Spleen (tissue), 11 donors: ENCODE results near the gene OAT. TPM values are rescaled to one million over a fixed set of nuclear protein-coding genes. Genes with fewer than 3 reads are reported as not detected.

Experiments
- DNase-seq: peaks from one replicate; pipeline ENCODE4 v3.0.0-alpha.2; 2020
- H3K27ac ChIP-seq, 8 donors: fragments of 200-600 bp; sonication (generic) in 7 of 8; 1 replicate in 4 of 8; 2 replicates in 4 of 8; pipeline versions ENCODE4 v1.5.0 to v1.8.0; 2016 to 2021; ENCODE audit warnings: inconsistent platforms in 4 of 8, mild to moderate bottlenecking in 4 of 8, moderate library complexity in 1 of 8
- H3K27me3 ChIP-seq, 7 donors: fragments of 200-600 bp; sonication (generic) in 6 of 7; replicated peaks in 1 of 7; 1 replicate in 4 of 7; 2 replicates in 3 of 7; pipeline versions ENCODE4 v1.5.0 to v1.8.0; 2016 to 2021; ENCODE audit warnings: inconsistent platforms in 3 of 7, mild to moderate bottlenecking in 1 of 7
- H3K36me3 ChIP-seq, 6 donors: fragments of 200-600 bp; sonication (generic) in 5 of 6; 1 replicate in 4 of 6; 2 replicates in 2 of 6; pipeline versions ENCODE4 v1.5.0 to v1.8.0; 2016 to 2021; ENCODE audit warnings: inconsistent platforms in 2 of 6
- H3K4me1 ChIP-seq, 6 donors: fragments of 200-600 bp; sonication (generic) in 5 of 6; 1 replicate in 3 of 6; 2 replicates in 3 of 6; pipeline versions ENCODE4 v1.5.0 to v1.8.0; 2016 to 2021; ENCODE audit warnings: inconsistent platforms in 3 of 6
- H3K4me3 ChIP-seq, 8 donors: fragments of 200-600 bp; sonication (generic) in 7 of 8; 1 replicate in 4 of 8; 2 replicates in 4 of 8; pipeline versions ENCODE4 v1.5.0 to v1.8.0; 2016 to 2021; ENCODE audit warnings: inconsistent platforms in 4 of 8, mild to moderate bottlenecking in 4 of 8, moderate library complexity in 2 of 8
- H3K9me3 ChIP-seq, 8 donors: fragments of 200-600 bp; sonication (generic) in 7 of 8; 1 replicate in 4 of 8; 2 replicates in 4 of 8; pipeline versions ENCODE4 v1.5.0 to v1.8.0; 2016 to 2021; ENCODE audit warnings: inconsistent platforms in 4 of 8
- POLR2A ChIP-seq, 3 donors: fragments of 450-650 bp; IDR thresholded peaks; one replicate each; pipeline ENCODE4 v1.5.1; 2017; ENCODE audit warnings: antibody characterized with exemption in 3 of 3, mild to moderate bottlenecking in 1 of 3
- POLR2AphosphoS5 ChIP-seq, 3 donors: sonication (generic); formaldehyde crosslinking; IDR thresholded peaks; one replicate each; pipeline ENCODE4 v1.5.1; 2017; ENCODE audit warnings: antibody characterized with exemption in 3 of 3
- WGBS, 5 donors: extraction: QIAGEN DNeasy Blood & Tissue Kit in 3 of 5; methylation state at CpG; one replicate each; pipeline versions ENCODE4 v1.1.5 to v1.1.7; 2013 to 2018; 5-methylcytosine and 5-hydroxymethylcytosine counted together
- intact Hi-C: fragments of 100-400 bp; cut with DNase I; formaldehyde crosslinking; loops from one replicate; pipeline ENCODE4 v1.15.0; 2023; ENCODE audit warnings: low total_unique reads
- polyA plus RNA-seq, 3 donors: library from polyadenylated mRNA; stranded (reverse); fragments of 200-250 nt; gene quantifications; one replicate each; pipeline ENCODE4 v1.2.1, GENCODE V29; 2013
- total RNA-seq, 7 donors: library from RNA; depleted of rRNA in 3 of 7; stranded (reverse); fragments of >200 nt in 3 of 7; fragmentation: NEBNext Ultra II Directional in 4 of 7; extraction: Animal tissue kit (Norgen Biotek cat#: 25700) in 4 of 7; gene quantifications; one replicate each; pipeline versions ENCODE4 v1.1.0 to v1.2.1, GENCODE V29; 2016 to 2021
- TF ChIP-seq, protein P1 (sequence below), 11 experiments: fragments of 200-600 bp in 7 of 11; fragments of 450-650 bp in 4 of 11; sonication (generic) in 4 of 11; IDR thresholded peaks in 8 of 11; conservative IDR thresholded peaks in 3 of 11; 1 replicate in 7 of 11; 2 replicates in 4 of 11; pipeline versions ENCODE4 v1.4.0 to v1.8.0; 2016 to 2021; ENCODE audit warnings: antibody characterized with exemption in 11 of 11, inconsistent platforms in 4 of 11, mild to moderate bottlenecking in 1 of 11
- donor health status: healthy with polysubstance abuse.
- donor health status: DM: no; HTN: no; CAD: no; lungs with moderate emphysema.
- donor health status: DM: no; HTN: no; CAD: no.
- donor health status: Bipolar disorder and iron deficiency.
- donor health status: healthy.
- donor health status: DM: no; HTN: no; CAD: no.
- donor health status: DM: yes; HTN: yes; CAD: no.

The OAT gene
- total and polyA plus RNA-seq, 10 donors = 22.1 to 63.0 (median 47.0) TPM

DNA sequence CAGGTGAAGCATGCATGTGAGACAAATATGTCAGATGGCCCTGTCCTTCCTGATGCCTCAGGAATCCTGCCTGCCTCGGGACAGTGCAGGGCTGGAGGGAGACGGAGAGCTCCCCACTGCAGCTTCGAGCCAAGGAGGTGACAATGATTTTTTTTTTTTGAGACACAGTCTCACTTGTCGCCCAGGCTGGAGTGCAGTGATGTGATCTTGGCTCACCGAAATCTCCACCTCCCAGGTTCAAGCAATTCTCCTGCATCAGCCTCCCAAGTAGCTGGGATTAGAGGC is 68.8 kb downstream of the OAT start:
- Histone ChIP-seq H3K27ac (no peak overlapping the region), H3K9me3 (no peaks in the 10 kb centered on the region), H3K4me1 (peaks cover 0 to 11% (median 5%) of the 10 kb centered on the region in 6 donors), H3K36me3 (no peaks in the 10 kb centered on the region), H3K4me3 (no peak overlapping the region), H3K27me3 (no peaks in the 10 kb centered on the region)
- 79 to 95% (median 88%) methylated on average over 5 of the region's 5 CpGs for WGBS, 5 donors
- DNase-seq = peak; percentile 52
- intact Hi-C loops = no loop called here
- TF ChIP-seq POLR2A (IDR thresholded peaks at IDR 0.05) (no peak), POLR2AphosphoS5 (IDR thresholded peaks at IDR 0.05) (no peak)
- TF ChIP-seq, protein P1, sequence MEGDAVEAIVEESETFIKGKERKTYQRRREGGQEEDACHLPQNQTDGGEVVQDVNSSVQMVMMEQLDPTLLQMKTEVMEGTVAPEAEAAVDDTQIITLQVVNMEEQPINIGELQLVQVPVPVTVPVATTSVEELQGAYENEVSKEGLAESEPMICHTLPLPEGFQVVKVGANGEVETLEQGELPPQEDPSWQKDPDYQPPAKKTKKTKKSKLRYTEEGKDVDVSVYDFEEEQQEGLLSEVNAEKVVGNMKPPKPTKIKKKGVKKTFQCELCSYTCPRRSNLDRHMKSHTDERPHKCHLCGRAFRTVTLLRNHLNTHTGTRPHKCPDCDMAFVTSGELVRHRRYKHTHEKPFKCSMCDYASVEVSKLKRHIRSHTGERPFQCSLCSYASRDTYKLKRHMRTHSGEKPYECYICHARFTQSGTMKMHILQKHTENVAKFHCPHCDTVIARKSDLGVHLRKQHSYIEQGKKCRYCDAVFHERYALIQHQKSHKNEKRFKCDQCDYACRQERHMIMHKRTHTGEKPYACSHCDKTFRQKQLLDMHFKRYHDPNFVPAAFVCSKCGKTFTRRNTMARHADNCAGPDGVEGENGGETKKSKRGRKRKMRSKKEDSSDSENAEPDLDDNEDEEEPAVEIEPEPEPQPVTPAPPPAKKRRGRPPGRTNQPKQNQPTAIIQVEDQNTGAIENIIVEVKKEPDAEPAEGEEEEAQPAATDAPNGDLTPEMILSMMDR (IDR thresholded peaks at IDR 0.05 in 8 of 11, conservative IDR thresholded peaks at IDR 0.05 in 3 of 11) = no peak

DNA sequence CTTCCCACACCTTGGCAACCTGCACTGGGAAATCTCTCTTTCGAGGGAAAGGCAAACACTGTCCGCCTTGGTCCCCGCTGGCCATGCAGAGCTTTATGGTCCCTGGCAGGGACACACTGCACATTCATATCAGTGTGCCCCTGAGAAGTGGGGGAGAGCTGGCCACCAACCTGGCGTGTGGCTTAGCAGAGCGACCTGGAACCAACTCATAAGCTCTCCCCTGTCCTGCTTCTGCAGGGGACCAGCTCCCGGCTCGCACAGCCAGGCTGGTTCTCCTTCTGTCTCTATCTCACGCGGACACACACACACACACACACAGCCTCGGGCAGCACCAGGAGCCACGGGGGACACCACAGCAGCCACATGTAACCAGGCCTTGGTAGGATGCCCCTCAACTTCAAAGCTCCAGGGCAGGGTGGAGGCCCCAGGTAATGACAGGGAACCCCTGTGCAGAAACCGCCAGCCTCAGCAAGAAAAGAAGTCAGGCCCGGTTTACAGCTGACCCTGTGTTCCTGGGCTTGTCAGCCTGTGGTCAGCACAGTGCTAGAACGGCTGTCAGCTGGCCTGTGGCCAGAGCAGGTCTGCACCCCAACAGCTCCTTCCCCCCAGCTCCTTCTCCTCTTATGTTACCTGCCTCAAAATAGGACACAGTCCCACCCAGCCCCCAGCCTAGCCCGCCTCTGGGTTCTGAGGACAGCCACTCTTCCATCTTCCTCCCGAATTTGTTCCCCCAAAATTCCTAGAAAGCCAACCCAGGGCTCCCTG is 69.3 kb downstream of the OAT start:
- no peak overlapping the region for H3K4me3 ChIP-seq
- no peaks in the 10 kb centered on the region for H3K9me3 ChIP-seq
- WGBS, 5 donors = 86 to 90% (median 86%) methylated on average over 12 to 16 of the region's 16 CpGs
- no peaks in the 10 kb centered on the region for H3K36me3 ChIP-seq
- H3K27ac ChIP-seq = no peak overlapping the region
- TF ChIP-seq POLR2A (IDR thresholded peaks at IDR 0.05) (no peak), POLR2AphosphoS5 (IDR thresholded peaks at IDR 0.05) (no peak)
- TF ChIP-seq, protein P1 (IDR thresholded peaks at IDR 0.05 in 8 of 11, conservative IDR thresholded peaks at IDR 0.05 in 3 of 11) = no peak
- intact Hi-C loops = no loop called here
- peaks cover 0 to 6% (median 2%) of the 10 kb centered on the region in 6 donors for H3K4me1 ChIP-seq
- H3K27me3 ChIP-seq = no peaks in the 10 kb centered on the region
- DNase-seq = peak; percentile 46

DNA sequence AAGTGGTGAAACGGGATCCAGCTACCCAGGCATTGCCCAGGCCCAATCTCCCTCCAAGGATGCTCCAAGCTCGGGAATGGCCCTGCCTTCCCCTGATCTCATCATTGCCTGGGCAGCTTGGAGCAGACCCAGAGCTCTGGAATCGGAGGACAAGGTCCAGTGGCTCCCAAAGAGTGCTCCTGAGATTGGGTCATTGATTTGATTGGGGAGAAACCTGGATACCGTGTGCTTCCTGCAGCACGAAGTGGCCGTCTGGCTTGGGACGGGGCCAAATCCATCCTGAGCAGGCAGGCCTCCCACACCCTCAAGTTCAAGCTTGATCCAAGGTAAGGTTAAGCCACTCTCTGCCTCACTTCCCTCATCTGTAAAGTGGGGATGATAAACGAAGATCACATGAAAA is 69.9 kb downstream of the OAT start:
- Histone ChIP-seq H3K9me3 (no peaks in the 10 kb centered on the region), H3K36me3 (no peaks in the 10 kb centered on the region), H3K27ac (no peak overlapping the region), H3K4me3 (no peak overlapping the region), H3K27me3 (no peaks in the 10 kb centered on the region), H3K4me1 (no peaks in the 10 kb centered on the region)
- TF ChIP-seq POLR2A (IDR thresholded peaks at IDR 0.05) = no peak
- intact Hi-C loops = no loop called here
- DNase-seq = peak; percentile 71
- 68 to 88% (median 83%) methylated on average over 8 of the region's 8 CpGs for WGBS, 5 donors

DNA sequence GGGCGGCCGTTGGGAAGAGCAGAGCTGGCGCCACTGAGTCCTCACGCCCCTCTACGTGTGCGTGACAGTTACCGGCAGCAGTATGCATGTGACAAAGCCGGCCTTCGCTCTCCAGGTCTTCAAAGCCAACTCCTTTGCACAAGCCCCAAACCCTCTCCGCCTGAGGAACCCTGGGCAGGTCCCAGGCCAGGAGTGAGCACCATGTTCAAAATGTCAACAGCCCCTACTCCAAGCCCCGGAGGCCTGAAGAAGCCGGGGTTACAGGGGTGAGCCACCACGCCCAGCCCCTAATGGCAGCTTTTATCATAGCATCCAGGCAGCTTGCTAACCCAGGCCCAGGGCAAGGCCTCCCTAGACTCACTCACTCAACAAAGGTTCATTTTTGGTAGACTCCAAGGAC is 70.8 kb downstream of the OAT start:
- Histone ChIP-seq H3K4me1 (no peaks in the 10 kb centered on the region), H3K27me3 (no peaks in the 10 kb centered on the region), H3K9me3 (no peaks in the 10 kb centered on the region), H3K4me3 (no peak overlapping the region), H3K36me3 (no peaks in the 10 kb centered on the region), H3K27ac (no peak overlapping the region)
- no peak for TF ChIP-seq POLR2AphosphoS5 (IDR thresholded peaks at IDR 0.05)
- TF ChIP-seq, protein P1 (IDR thresholded peaks at IDR 0.05 in 8 of 11, conservative IDR thresholded peaks at IDR 0.05 in 3 of 11) = no peak
- TF ChIP-seq POLR2A (IDR thresholded peaks at IDR 0.05) = no peak
- DNase-seq = peak; percentile 67
- 85 to 95% (median 88%) methylated on average over 13 of the region's 13 CpGs for WGBS, 5 donors
- intact Hi-C loops = no loop called here

Other genes with a start within 250 kb of the OAT start
- gene NKX1-2, start 31.1 kb upstream of the OAT start, total RNA-seq = not detected
- gene NKX1-2, start 31.1 kb upstream of the OAT start, polyA plus RNA-seq = not detected
- gene LHPP, start 42.9 kb upstream of the OAT start, total RNA-seq = 10 to 100 TPM; 16.8 to 27.9 (median 24.2) TPM
- 10 to 100 TPM; 18.1 to 36.8 (median 21.4) TPM for gene LHPP, start 42.9 kb upstream of the OAT start, polyA plus RNA-seq